Fibroblast of the conjunctiva (primary cell): ENCODE measurements around the gene FSTL5.
"Not testable (repeated sequence)": the region's sequence is repeated elsewhere in the genome, so short reads cannot be mapped to it uniquely, and the experiment has no call there.

ENCODE experiments used
- DNase-seq: peaks from one replicate; pipeline ENCODE4 v3.0.0-alpha.2; 2010; ENCODE audit warnings: low read depth

Gene FSTL5

DNA sequence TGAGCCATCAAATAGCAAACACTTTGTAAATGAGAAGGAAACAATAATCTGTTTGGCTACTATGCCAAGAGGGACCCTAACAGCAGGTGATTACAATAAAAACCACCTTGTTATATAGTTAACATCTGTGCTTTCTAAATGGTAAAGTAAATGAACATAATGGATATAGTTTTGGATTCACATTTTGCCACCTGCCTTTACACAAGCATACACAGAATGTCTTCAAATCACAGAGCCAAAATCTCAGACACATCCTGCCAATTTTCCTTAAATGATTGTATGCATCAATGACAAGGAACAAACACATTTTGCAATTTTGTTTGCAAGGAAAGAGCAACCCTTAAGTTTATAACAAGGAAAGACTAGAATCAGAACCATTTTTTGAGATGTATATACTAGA lies 334.2 kb downstream of the FSTL5 start:
- DNase-seq: no peak

GRCh38 chr4:161828061-161828460 lies 335.7 kb downstream of the FSTL5 start:
- no peak for DNase-seq

DNA sequence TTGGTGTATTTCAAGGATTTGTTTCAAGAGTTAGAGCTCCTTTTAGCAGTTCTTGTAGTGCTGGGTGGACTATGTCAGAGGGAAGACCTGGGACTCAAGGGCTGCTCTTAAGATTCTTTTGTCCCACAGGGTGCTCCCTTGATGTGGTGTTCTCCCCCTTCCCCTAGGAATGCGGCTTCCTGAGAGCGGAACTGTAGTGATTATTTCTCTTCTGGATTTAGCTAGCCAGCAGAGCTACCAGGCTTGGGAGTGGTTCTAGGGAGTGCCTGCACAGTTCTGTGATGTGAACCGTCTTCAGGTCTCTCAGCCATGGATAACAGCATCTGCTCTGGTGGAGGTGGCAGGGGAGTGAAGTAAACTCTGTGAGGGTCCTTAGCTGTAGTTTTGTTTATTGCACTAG lies 336.8 kb downstream of the FSTL5 start:
- DNase-seq: no peak

- no peak for DNase-seq
Observed at GRCh38 chr4:161823450-161823849, 340.4 kb downstream of the FSTL5 start.

DNA sequence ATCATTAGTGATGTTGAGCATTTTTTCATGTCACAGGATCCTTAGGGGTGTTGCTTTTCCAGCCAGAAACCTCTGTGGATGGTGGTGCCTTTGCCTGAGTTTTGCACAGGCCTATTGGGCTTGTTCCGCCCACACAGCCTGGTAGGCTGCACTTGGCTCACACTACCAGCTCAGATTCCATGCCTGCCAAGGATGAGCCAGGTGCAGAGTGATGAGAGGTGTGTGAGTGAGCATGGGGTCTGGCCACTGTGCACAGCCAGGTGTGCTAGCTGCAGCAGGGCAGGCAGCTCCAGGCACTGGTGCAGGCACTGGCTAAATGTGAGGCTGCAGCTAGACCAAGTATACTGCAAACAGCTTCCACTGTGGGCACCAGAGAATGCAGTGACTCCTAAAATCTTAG lies 341.6 kb downstream of the FSTL5 start:
- no peak for DNase-seq

DNA sequence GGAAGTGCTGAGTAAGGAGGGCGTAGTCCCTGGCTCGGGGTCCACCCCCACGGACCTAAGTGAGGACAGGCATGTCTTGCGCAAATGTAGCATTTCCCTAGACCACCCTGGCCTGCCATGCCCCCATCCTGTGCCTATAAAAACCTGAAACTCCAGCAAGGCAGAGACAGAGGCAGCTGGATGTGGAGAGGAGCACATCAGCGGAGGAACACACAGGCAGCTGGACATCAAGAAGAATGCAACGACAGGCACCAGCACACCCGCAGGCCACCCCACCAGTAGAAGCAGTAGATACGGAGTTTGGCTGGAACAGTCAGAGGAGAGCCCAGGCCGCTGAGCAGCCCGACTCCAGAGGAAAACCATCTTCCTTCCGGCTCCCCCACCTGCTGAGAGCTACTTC lies 345.9 kb downstream of the FSTL5 start:
- no peak for DNase-seq

DNA sequence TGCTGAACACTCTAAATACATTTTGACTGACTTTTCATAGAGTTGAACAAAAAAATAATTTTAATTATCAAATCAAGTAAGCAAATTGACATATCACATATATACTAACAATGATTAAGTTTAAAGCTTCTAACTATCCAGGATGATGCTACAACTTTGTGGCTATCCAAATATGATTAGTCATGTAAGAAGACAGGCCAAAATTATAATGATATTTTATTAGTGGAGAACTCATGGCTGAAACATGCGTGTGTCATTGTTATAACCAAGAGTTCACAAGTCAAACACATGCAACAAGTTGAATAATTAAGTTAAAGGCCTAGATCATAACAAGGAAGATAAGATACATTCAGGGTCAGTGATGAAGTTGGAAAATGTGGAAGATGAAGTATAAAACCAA lies 346.8 kb downstream of the FSTL5 start:
- DNase-seq: no peak

DNA sequence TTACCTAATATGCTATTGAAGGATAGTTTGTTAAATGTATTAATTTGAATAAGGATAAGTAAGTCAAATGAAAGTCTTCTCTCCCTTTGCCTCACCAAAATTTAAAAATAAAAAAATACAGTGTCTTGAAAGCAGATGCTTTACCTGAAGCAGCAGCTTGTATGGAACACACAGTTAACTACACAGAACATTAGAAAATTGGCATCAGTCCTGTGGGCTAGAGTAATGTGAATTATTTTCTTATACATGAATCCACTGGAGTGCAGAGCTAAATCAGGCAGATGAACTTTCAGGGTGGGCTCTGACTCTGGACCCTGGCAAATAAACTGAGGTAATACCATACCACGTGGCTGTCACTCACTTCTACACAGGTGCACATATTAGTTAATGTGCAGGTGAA lies 348.0 kb downstream of the FSTL5 start:
- DNase-seq: no peak

DNA sequence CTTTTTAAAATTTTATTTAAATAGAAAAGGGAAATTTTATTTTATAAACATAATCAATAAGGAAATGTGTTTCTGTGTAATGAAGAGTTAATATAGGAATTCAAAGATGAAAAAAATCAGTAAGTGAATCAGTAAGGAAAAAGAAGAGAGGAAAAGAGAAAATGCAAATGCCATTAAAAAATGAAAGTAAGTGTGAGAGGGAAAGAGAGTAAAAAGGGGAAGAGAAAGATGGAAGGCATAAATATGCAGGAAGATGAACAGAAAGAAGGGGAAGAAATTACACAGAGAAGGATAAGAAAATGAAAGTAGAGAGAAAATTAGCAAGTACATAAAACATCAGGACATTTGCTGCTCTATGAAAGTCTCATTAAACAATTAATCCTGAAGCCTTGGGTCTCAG lies 349.9 kb downstream of the FSTL5 start:
- no peak for DNase-seq

- no peak for DNase-seq
Observed at GRCh38 chr4:161813389-161813788, 350.4 kb downstream of the FSTL5 start.

DNA sequence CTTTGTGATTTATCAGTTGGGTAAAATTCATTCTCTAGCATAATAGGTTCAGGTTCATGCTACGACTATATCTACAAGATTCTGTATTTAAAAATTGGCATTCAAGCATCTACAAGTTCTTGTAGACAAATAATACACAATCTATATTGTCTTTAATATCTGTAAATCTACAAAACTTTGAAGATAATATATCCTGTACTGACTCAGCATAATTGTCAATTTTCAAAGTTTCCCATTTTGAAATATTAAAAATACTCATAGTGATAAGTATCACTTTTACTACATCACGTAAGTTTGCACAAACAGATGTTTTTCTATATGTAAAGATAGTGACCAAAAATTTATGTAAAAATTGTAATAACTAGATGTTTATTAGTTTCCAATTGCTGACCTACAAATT lies 360.6 kb downstream of the FSTL5 start:
- DNase-seq: no peak

DNA sequence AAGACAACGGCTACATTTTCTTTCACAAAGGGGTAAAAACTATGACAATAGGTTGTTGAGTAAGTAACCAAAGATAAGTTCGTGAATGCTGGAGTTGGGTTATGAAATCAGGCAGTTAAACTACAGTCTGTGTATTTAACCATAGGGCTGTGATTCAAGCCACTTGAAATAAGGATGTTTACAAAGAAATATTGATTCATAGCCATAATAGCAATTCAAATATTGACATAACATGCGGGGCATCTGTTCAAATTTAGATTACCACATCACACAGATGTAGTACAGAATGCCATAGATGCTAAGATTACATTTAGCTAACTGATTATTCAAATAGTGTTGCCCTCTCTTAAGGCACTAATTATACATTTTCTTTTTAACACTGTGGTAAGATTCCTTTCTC lies 364.1 kb downstream of the FSTL5 start:
- no peak for DNase-seq

DNA sequence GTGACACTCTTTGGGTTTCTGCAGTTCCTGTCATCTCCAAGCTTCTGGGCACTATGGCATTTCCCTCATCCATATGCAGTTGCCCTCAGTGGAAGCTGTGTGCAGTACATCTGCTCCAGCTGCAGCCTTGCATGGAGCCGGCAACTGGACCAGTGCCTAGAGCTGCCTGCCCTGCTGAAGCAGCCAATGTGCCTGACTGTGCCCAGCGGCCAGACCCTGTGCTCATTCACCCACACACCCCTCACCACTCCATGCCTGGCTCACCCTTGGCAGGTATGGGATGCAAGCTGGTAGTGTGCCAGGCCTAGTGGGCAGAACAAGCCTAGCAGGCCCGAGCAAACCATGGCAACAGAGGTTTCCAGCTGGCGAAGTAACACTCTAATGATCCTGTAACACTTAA lies 370.8 kb downstream of the FSTL5 start:
- DNase-seq: no peak

DNA sequence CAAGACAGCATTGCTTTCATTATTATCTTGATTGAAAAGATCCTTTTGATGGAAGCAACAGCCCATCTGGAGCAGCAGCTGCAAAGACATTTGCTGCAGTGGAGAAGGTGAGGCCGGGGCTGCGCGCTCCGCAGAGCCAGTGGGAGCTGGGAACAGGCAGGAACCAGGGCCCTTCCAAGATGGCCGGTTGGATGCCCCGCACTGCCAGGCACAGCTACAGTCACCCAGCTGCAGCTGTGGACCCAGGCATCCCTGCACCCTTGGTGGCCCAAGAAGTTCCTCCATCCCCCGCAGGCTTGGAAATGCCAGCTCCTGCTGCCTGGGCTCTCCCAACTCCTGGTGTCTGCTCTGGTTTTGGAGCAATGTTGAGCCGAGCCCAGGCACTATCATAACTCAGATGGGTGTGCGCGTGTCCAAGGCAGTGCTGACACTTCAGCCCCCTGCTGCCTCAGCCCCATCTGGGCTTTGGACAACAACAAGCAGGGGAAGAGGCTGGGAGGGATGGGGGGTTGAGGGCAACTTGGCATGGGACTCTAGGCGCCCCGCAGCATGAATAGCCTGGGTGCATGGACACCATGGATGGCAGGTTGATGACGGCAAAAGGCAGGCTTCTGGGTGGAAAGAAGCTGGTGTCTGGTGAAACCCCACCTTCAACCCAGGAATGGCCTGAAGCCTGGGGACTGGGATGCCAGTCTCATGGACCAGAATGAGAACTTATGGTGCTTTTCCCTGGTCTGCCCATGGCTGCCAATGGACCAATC lies 371.8 kb downstream of the FSTL5 start:
- no peak for DNase-seq

DNA sequence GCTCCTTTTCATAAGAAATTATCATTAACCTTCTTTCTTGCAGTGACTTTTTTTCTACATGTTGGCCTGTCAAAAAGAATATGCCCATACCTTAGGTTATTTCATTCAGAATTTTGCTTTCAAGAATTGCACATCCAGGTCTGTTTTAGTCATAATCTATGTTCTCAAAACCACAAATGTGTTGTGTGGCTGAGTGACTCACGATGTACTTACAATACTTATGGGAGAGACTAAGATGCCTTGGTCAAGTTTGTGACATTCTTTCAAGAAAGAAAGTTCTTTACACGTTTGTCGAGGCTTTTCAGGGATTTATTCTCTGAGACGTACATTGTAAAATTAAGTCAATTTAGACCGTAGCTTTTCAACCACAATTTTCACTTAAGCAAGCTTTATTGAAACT lies 396.7 kb downstream of the FSTL5 start:
- DNase-seq: no peak

- DNase-seq: peak; percentile 48
Observed at GRCh38 chr4:161762796-161763195, 401.0 kb downstream of the FSTL5 start.

GRCh38 chr4:161760008-161760407 lies 403.8 kb downstream of the FSTL5 start:
- no peak for DNase-seq

- DNase-seq: not testable (repeated sequence)
Observed at GRCh38 chr4:161758412-161758811, 405.4 kb downstream of the FSTL5 start.

DNA sequence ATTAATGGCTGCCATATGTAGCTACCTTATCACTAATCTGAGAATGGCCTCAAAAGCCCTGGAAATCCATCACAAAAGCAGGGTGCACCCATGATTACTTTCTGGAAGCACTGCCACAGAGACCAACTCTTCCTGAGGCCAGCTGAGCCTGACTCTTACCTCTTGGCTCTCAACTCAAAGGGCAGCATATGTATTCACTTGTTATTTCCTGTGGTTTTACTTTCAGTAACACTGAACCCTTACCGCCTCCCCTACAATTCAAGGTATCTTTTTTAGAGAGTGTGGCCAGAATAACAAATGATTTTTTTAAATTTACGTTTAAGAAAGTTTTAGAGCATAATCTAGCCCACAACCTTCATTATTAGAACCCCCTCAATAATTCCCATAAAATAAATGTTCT lies 434.9 kb downstream of the FSTL5 start:
- DNase-seq: no peak

GRCh38 chr4:161721947-161722346 lies 441.9 kb downstream of the FSTL5 start:
- DNase-seq: no peak

DNA sequence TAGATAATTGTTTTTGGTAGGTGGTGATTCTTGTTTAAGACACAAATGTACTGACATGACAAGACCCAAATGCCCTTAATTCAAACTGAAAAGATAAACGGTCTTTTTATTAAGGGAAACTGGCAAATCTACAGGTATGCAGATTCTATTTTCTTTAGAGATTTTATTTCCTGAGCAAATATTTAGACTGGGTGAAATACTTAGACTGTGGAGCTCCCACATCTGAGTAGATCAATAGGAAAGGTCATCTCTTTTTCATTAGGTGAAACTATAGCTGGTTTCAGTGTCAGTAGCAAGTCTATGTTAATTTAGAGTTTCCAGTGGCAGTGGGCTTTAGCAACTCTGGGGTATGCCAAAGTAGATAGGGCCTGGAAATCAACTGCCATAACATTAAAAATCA lies 446.7 kb downstream of the FSTL5 start:
- no peak for DNase-seq

DNA sequence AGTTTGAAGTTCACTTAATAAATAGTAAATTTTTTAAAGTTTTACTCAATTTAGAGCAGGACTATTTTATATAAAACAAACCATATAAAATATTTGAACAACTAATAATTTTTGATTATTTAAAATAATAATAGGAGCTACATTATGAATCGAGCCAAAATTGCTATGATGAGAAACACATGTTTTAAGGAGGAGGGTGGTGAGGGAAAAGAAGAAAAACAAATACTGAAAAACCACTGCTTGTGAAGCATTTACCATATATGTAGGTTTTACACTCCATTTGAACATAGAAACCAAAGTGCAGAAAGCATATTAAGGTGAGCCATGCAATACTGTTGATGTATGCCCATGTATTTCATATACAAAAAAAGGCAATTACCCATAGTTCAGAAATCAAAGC lies 448.9 kb downstream of the FSTL5 start:
- no peak for DNase-seq

GRCh38 chr4:161714022-161714751 lies 449.6 kb downstream of the FSTL5 start:
- peak; percentile 50 for DNase-seq

DNA sequence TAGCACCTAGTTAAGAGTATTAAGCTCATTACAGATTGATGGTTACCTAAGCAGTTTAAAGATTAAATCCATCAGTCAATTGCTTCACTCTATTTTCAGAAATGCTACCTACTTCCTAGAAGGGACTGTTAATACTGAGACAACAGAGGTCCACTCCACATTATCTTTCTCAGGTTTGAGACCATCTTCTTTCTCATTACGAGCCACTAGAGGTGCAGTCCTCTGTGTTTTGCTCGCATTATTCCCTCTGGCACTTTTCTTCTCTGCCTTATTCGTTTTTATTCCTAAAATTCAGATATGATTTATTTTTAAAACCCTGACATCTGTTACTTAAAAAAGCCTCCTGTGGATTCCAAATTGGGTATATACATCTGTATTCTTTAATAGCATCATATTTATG lies 459.1 kb downstream of the FSTL5 start:
- no peak for DNase-seq
